NK-92 (cell line): ENCODE measurements around the gene PDE9A.
"Not testable (repeated sequence)": the region's sequence is repeated elsewhere in the genome, so short reads cannot be mapped to it uniquely, and the experiment has no call there.

Experiments
- DNase-seq: peaks from one replicate; lab custom pipeline; 2025; ENCODE audit not compliant: unreplicated experiment; lab: John Stamatoyannopoulos, UW

PDE9A gene

DNA sequence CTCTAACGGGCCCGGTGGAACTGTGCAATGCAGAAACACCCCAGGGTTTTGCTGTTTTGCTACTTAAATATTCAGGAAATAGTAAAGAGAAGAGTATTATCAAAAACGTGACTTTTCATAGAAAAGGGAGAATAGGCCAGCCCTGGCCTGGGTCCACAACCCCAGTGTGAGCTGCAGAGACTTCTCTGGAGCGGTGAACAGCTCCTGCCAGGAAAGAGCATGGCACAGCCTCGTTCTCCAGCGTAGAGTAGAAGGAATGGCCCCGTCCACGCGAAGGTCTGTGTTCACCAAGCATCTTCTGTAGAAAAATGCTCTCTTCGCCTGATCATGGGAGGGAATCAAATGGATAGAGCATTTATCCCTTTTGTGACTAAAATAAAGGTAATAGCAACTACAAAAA is 51.4 kb downstream of the PDE9A start:
- no peak for DNase-seq

DNA sequence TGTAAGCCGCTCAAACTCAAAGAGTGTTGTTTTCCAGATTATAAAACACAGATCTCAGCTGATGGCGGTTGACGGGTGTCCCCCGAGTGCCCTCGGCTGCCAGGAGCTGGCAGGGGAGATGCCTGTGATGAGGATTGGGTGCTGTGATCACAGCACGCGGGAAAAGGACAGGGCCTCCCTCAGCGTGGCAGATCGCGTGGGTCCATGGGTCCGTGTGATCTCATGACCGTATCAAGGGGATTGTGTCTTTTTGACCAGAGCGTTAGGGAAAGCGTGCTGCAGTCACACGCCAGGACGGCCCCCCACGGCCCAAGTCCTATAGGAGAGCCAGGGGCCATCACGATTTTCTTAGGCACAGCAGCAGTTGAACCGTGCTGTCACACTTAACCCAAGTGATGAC is 51.9 kb downstream of the PDE9A start:
- DNase-seq, result no peak

- DNase-seq, result no peak
Measured at GRCh38 chr21:42705746-42706374, 52.4 kb downstream of the PDE9A start.

DNA sequence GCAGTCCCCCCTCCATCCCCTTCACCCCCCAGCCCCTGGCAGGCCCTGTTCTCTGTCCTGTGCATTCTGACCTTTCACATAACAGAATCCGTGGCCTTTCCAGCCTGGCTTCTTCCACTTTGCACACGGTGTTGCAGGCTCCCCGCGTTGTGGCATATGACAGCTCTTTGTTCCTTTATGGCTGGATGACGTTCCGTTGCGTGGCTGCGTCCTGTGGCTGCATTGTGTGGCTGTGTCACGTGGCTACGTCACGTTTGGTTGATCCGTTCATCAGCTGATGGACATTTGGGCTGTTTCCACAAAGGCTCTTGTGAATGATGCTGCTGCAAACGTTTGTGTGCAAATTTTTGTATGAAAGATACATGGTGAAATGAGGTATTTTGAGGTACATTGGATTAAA is 53.3 kb downstream of the PDE9A start:
- no peak for DNase-seq

GRCh38 chr21:42707207-42707830 is 53.9 kb downstream of the PDE9A start:
- DNase-seq, result no peak

DNA sequence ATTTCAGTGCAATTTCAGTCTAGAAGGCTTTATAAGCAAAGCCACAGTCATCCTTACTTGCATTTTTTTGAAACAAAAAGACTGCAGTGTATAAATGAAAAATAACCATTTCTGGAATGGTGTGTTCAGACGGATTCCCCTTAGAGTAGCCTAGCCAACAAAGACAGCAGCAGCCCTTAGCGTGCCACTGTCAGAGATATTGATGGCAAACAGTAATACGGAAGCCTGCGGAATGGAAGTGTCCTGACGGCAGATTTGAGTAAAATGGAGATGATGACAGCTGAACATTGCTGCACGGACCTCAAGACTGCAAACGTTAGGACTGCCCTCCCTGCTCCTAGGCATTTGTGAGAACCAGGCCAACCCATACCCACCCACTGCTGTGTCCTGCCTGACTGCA is 54.7 kb downstream of the PDE9A start:
- no peak for DNase-seq

GRCh38 chr21:42708916-42709315 is 55.5 kb downstream of the PDE9A start:
- not testable (repeated sequence) for DNase-seq

DNA sequence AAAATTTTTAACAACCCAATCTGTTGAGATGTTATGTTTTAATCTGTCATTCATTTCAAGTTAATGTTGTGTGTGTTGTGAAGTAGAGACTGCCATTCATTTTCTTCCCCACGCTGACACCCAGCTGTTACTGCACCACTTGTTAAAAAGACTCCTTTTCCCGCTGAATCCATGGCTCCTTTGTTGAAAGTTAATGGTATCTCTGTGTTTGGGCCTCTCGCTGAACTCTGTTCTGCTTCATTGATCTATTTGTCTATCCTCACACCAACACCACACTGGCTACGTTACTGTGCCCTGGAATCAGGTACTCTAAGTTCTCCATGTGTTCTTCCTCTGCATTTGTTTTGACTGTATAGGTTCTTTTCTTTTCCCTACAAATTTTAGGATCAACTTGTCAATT is 58.2 kb downstream of the PDE9A start:
- DNase-seq, result no peak

- DNase-seq, result not testable (repeated sequence)
Measured at GRCh38 chr21:42715427-42715826, 62.0 kb downstream of the PDE9A start.

DNA sequence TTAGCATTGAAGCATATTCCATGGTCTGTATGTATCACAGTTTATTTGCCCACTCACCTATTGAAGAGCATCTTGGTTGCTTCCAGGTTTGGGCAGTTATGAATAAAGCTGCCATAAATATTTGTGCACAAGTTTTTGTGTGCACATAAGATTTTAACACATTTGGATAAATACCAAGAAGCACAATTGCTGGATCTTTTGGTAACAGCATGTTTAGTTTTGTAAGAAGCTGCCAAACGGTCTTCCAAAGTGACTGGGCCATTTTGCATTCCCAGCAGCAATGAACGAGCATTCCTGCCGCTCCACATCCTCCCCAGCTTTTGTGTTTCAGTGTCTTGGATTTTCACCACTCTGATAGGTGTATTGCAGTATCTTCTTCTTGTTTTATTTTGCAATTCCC is 62.7 kb downstream of the PDE9A start:
- no peak for DNase-seq

DNA sequence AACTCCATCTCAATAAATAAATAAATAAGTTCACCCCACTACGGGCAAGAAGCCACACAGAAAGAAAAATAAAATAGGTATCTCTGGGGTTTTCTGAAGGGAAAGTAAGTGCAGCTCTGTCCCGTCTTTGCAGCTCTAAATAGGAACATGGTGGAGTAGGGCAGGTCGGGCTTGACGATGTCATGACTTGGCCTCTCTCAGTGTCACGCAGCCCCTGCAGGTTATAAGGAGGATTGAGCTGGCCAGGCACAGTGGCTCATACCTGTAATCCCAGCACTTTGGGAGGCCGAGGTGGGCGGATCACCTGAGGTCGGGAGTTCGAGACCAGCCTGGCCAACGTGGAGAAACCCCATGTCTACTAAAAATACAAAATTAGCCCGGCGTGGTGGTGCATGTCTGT is 67.1 kb downstream of the PDE9A start:
- DNase-seq, result not testable (repeated sequence)

DNA sequence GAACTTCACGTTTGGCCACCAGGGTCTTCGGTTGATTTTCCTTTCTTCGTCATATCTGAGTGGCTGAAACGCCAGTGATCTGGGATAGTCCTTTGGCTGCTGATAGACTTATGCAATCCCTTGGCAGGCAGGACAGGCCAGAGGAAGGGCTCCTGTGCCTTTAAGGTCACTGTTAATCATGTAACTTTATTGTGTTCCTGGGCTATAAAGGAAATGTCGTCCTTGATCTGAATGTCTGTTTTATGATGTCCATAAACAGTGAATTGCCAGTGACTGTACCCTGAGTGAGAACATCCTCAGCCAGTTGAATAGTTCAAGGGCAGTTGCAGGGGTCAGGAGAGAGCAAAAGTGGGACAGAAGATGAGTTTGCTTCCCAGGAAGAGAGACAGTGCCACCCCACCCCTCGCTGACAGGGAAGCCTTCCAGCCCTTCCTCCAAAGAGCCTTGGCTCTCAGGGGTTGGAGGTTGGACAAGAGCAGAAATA is 68.0 kb downstream of the PDE9A start:
- DNase-seq, result no peak

- no peak for DNase-seq
Measured at GRCh38 chr21:42722153-42722552, 68.7 kb downstream of the PDE9A start.

DNA sequence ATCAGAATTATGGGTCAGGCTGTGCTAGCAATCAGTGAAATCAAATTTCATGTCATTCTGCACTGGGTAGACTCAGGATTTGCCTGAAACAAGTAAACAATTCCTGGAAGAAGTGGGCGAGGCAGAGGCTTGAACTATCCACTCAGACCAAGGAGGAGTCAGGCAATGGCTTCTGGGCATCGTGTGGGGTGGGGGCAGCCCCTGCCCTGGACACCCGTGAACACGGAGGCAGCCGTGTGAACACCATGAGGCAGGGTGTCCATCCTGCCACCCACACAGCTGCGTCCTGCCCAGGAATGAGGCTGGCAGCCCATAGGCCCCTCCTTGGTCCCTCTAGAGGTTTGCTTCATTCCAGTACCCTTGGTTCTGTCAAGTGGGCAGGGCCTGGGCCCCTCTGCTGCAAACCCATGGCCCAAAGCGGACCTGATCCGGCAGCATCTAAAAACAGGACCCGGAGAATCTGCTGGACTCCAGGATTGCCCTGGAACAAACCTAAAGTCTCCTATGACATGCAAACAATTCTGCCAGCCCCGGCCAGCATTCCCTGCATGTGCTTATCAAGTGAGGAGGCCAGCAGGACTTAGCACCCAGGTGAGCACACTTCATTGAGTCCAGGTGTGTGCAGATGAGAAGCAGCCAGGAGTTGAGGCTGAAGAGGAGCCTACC is 69.5 kb downstream of the PDE9A start:
- DNase-seq, result no peak

GRCh38 chr21:42724226-42724920 is 71.0 kb downstream of the PDE9A start:
- DNase-seq, result no peak

GRCh38 chr21:42725416-42725930 is 72.1 kb downstream of the PDE9A start:
- no peak for DNase-seq

DNA sequence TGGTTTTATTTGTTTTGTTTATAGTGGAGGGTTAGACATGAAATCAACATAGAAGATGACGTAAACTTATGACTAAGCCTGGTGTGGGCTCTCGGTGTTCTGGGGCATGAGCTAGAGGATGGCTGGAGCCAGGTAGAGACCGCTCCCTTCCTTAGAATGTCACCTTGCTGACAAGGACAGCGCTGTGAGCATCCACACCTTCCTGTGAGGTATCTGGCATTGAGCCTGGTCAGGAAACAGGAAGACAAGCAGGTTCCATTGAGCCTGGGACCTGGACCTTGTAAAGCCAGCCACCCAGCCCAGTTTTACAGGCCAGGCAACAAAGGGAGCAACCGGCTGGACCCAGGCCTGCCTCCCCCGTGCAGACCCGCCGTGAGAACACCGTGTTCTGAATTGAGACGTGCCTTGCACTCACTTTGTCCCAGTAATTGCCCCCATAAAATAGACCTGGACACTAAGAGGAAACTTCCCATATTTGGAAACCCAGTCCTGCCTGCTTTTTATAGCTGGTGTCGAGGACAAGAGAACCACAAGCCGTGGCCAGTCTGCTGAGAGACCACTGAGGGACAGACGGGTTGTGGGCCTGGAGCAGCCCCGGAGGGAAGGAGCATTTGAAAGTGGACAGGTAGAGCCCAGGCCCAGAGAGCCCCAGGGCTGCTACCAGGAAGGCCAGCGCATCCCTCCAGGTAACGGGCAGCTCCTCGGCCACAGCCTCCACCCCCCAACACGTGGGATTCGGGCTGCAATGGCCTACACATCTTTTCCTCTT is 78.0 kb downstream of the PDE9A start:
- no peak for DNase-seq

DNA sequence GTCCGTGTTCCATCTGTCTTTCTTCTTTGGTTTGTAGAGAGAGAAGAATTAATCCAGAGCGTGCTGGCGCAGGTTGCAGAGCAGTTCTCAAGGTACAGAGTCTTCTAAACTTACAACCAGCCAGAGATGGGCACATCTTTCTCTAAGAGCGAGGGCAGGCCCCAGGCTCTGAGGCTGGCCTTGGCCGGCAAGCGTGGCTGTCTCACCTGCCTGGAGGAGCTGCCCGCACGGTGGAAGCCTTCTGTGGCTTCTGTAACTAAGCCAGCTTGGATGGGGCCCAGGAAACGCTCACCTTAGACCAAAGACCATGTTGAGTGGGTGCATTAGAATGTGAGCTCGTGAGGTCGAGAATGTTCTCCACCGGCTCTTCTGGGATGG is 78.6 kb downstream of the PDE9A start:
- no peak for DNase-seq

GRCh38 chr21:42733037-42733627 is 79.7 kb downstream of the PDE9A start:
- DNase-seq, result no peak

- no peak for DNase-seq
Measured at GRCh38 chr21:42733874-42734273, 80.5 kb downstream of the PDE9A start.
